H9 (cell line): ENCODE measurements around the gene CRMP1. TPM values are rescaled to one million over a fixed set of nuclear protein-coding genes. Genes with fewer than 3 reads are reported as not detected.

ENCODE experiments used
- DNase-seq: peaks from one replicate; pipeline ENCODE4 v3.0.0-alpha.2; 2017
- H2AFZ ChIP-seq: one replicate; pipeline ENCODE4 v1.6.1; 2013; ENCODE audit warnings: mild to moderate bottlenecking, low read length, control low read depth, moderate library complexity
- H2AK5ac ChIP-seq: 2 replicates; pipeline ENCODE4 v1.6.1; 2013; ENCODE audit warnings: low read length, control low read depth, mixed read lengths; ENCODE audit not compliant: insufficient read length
- H2BK120ac ChIP-seq: one replicate; pipeline ENCODE4 v1.6.1; 2013; ENCODE audit warnings: low read depth, mild to moderate bottlenecking, low read length, control low read depth, inconsistent platforms; ENCODE audit not compliant: poor library complexity, severe bottlenecking
- H2BK12ac ChIP-seq: 2 replicates; pipeline ENCODE4 v1.6.1; 2013; ENCODE audit warnings: low read length, control low read depth, mixed read lengths, low read depth; ENCODE audit not compliant: insufficient read length
- H2BK15ac ChIP-seq: 2 replicates; pipeline ENCODE4 v1.6.1; 2013; ENCODE audit warnings: low read depth, low read length, control low read depth
- H2BK20ac ChIP-seq: one replicate; pipeline ENCODE4 v1.6.1; 2013; ENCODE audit warnings: low read depth, mild to moderate bottlenecking, low read length, control low read depth, inconsistent platforms; ENCODE audit not compliant: poor library complexity, severe bottlenecking
- H2BK5ac ChIP-seq: 2 replicates; pipeline ENCODE4 v1.6.1; 2013; ENCODE audit warnings: low read length, control low read depth, mixed read lengths; ENCODE audit not compliant: insufficient read length
- H3K14ac ChIP-seq: 2 replicates; pipeline ENCODE4 v1.6.1; 2013; ENCODE audit warnings: low read length, control low read depth; ENCODE audit not compliant: insufficient read depth
- H3K18ac ChIP-seq: 2 replicates; pipeline ENCODE4 v1.6.1; 2013; ENCODE audit warnings: low read depth, mild to moderate bottlenecking, mixed read lengths, low read length, control low read depth; ENCODE audit not compliant: insufficient read length
- H3K23ac ChIP-seq: 2 replicates; pipeline ENCODE4 v1.6.1; 2013; ENCODE audit warnings: low read length, control low read depth, mixed read lengths, low read depth; ENCODE audit not compliant: insufficient read length
- H3K23me2 ChIP-seq: 2 replicates; pipeline ENCODE4 v1.6.1; 2013; ENCODE audit warnings: low read depth, mild to moderate bottlenecking, mixed read lengths, low read length, control low read depth; ENCODE audit not compliant: insufficient read length, poor library complexity, severe bottlenecking
- H3K27ac ChIP-seq: 2 replicates; pipeline ENCODE4 v1.5.1; 2013; ENCODE audit warnings: low read length, control low read depth, mixed read lengths, low read depth; ENCODE audit not compliant: insufficient read length
- H3K27me3 ChIP-seq: 2 replicates; pipeline ENCODE4 v1.6.1; 2013; ENCODE audit warnings: low read length, control low read depth, inconsistent platforms; ENCODE audit not compliant: insufficient read depth
- H3K4ac ChIP-seq: 2 replicates; pipeline ENCODE4 v1.6.1; 2013; ENCODE audit warnings: low read depth, mild to moderate bottlenecking, control low read depth, inconsistent platforms, low read length, moderate library complexity
- H3K4me1 ChIP-seq: 2 replicates; pipeline ENCODE4 v1.6.1; 2013; ENCODE audit warnings: low read length, control low read depth, inconsistent platforms; ENCODE audit not compliant: insufficient read depth
- H3K4me2 ChIP-seq: 2 replicates; pipeline ENCODE4 v1.6.1; 2013; ENCODE audit warnings: low read length, control low read depth, mixed read lengths; ENCODE audit not compliant: insufficient read length, insufficient read depth
- H3K56ac ChIP-seq: 2 replicates; pipeline ENCODE4 v1.6.1; 2013; ENCODE audit warnings: low read depth, mild to moderate bottlenecking, mixed read lengths, low read length, control low read depth; ENCODE audit not compliant: insufficient read length
- H3K79me1 ChIP-seq: 2 replicates; pipeline ENCODE4 v1.6.1; 2013; ENCODE audit warnings: low read depth, mild to moderate bottlenecking, moderate library complexity, low read length, control low read depth, inconsistent platforms; ENCODE audit not compliant: insufficient read depth, poor library complexity, severe bottlenecking
- H3K79me2 ChIP-seq: 2 replicates; pipeline ENCODE4 v1.6.1; 2013; ENCODE audit warnings: low read length, control low read depth, inconsistent platforms; ENCODE audit not compliant: insufficient read depth
- H3K9ac ChIP-seq: 2 replicates; pipeline ENCODE4 v1.6.1; 2013; ENCODE audit warnings: low read length, control low read depth, mixed read lengths; ENCODE audit not compliant: insufficient read length; ENCODE audit errors: extremely low read depth
- H3K9me3 ChIP-seq: one replicate; pipeline ENCODE4 v1.6.1; 2013; ENCODE audit warnings: low read depth, low read length, inconsistent platforms; ENCODE audit not compliant: control insufficient read depth
- H3T11ph ChIP-seq: one replicate; pipeline ENCODE4 v1.6.1; 2013; ENCODE audit warnings: mild to moderate bottlenecking, low read length, control low read depth, inconsistent platforms
- H4K20me1 ChIP-seq: one replicate; pipeline ENCODE4 v1.6.1; 2013; ENCODE audit not compliant: control insufficient read depth, insufficient read length, insufficient read depth
- H4K5ac ChIP-seq: 2 replicates; pipeline ENCODE4 v1.6.1; 2013; ENCODE audit warnings: low read depth, mild to moderate bottlenecking, mixed read lengths, low read length, control low read depth; ENCODE audit not compliant: insufficient read length
- H4K8ac ChIP-seq: replicated peaks from 2 replicates; pipeline ENCODE4 v1.6.1; 2013; ENCODE audit warnings: low read length, control low read depth, mixed read lengths, low read depth; ENCODE audit not compliant: insufficient read length
- H4K91ac ChIP-seq: 2 replicates; pipeline ENCODE4 v1.6.1; 2013; ENCODE audit warnings: low read depth, mild to moderate bottlenecking, moderate library complexity, mixed read lengths, low read length, control low read depth; ENCODE audit not compliant: insufficient read length
- H3K27ac Mint-ChIP-seq, 3 experiments: 2 replicates in 2 of 3; 3 replicates in 1 of 3; pipeline ENCODE4 v1.8.0; 2020 to 2021; ENCODE audit warnings: mixed read lengths in 3 of 3, mild to moderate bottlenecking in 1 of 3, moderate library complexity in 1 of 3
- H3K27me3 Mint-ChIP-seq: 2 replicates; pipeline ENCODE4 v1.8.0; 2021; ENCODE audit warnings: low read depth, mild to moderate bottlenecking, moderate library complexity, mixed read lengths
- H3K36me3 Mint-ChIP-seq, 3 experiments: 2 replicates in 2 of 3; 3 replicates in 1 of 3; pipeline ENCODE4 v1.8.0; 2020 to 2021; ENCODE audit warnings: low read depth in 3 of 3, mixed read lengths in 3 of 3; ENCODE audit not compliant: insufficient read depth in 1 of 3
- H3K4me1 Mint-ChIP-seq, 2 experiments: 2 replicates each; pipeline ENCODE4 v1.8.0; 2020; ENCODE audit warnings: mixed read lengths in 2 of 2
- H3K4me3 Mint-ChIP-seq, 2 experiments: 2 replicates in 1 of 2; 3 replicates in 1 of 2; pipeline ENCODE4 v1.8.0; 2020 to 2021; ENCODE audit warnings: mild to moderate bottlenecking in 2 of 2, mixed read lengths in 2 of 2, moderate library complexity in 1 of 2
- H3K9me3 Mint-ChIP-seq, 2 experiments: 2 replicates in 1 of 2; 3 replicates in 1 of 2; pipeline ENCODE4 v1.8.0; 2020; ENCODE audit warnings: mild to moderate bottlenecking in 2 of 2, mixed read lengths in 2 of 2, moderate library complexity in 1 of 2
- WGBS: extraction: QIAGEN DNeasy Blood & Tissue Kit; methylation state at CpG from one replicate; pipeline ENCODE4 v1.1.7; 2013; ENCODE audit warnings: missing lambda C conversion rate, low lambda C conversion rate, mixed read lengths; ENCODE audit not compliant: insufficient read length; ENCODE audit errors: extremely low coverage; 5-methylcytosine and 5-hydroxymethylcytosine counted together
- total RNA-seq: library from RNA; stranded (reverse); gene quantifications from 2 replicates; pipeline ENCODE4 v1.2.1, GENCODE V29; 2021
- TF ChIP-seq, protein P1 (sequence below): fragments of 200-600 bp; sonication (generic); conservative IDR thresholded peaks from 3 replicates; pipeline ENCODE4 v1.8.0; 2021; ENCODE audit warnings: antibody characterized with exemption, mild to moderate bottlenecking

Gene CRMP1
- total RNA-seq, 1 experiment from 2014 or later = 71.6 TPM

DNA sequence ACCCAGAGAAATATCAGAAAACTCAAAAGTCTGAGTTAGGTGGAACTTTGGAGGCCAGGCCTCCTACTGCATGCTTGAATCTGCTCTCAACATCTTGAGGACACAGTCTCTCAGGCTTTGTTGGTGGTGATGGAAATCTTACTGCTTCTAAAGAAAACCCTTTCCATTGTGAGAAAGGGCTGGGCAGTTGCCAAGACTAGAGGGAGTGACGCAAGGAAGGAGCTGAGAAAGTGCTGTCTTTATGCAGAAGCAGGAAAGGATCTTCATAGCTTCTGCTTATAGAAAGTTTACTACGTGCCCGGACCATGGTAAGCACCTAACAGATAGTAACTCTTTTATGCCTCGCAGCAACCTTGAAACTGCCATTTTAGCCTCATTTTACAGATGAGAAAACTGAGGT, 2.4 kb upstream of the CRMP1 start:
- TF ChIP-seq, protein P1, sequence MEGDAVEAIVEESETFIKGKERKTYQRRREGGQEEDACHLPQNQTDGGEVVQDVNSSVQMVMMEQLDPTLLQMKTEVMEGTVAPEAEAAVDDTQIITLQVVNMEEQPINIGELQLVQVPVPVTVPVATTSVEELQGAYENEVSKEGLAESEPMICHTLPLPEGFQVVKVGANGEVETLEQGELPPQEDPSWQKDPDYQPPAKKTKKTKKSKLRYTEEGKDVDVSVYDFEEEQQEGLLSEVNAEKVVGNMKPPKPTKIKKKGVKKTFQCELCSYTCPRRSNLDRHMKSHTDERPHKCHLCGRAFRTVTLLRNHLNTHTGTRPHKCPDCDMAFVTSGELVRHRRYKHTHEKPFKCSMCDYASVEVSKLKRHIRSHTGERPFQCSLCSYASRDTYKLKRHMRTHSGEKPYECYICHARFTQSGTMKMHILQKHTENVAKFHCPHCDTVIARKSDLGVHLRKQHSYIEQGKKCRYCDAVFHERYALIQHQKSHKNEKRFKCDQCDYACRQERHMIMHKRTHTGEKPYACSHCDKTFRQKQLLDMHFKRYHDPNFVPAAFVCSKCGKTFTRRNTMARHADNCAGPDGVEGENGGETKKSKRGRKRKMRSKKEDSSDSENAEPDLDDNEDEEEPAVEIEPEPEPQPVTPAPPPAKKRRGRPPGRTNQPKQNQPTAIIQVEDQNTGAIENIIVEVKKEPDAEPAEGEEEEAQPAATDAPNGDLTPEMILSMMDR = no peak
- H4K8ac ChIP-seq = no peak overlapping the region
- H4K91ac ChIP-seq = no peak overlapping the region
- no peak overlapping the region for H3K56ac ChIP-seq
- H4K5ac ChIP-seq = no peak overlapping the region
- H3K18ac ChIP-seq = no peak overlapping the region
- no peak overlapping the region for H2AFZ ChIP-seq
- H3K27ac Mint-ChIP-seq = no peak overlapping the region
- no peaks in the 10 kb centered on the region for H4K20me1 ChIP-seq
- WGBS = no CpG with 5 or more reads among the region's 4 CpGs
- peaks cover 10% of the 10 kb centered on the region for H3K23me2 ChIP-seq
- H3K36me3 Mint-ChIP-seq = peaks cover 0 to 9% (median 3%) of the 10 kb centered on the region in 3 experiments; a peak in 4 of 7 replicates
- no peak overlapping the region for H3K14ac ChIP-seq
- H2AK5ac ChIP-seq = no peak overlapping the region
- H3K27me3 Mint-ChIP-seq = peaks cover 92% of the 10 kb centered on the region
- H3K9ac ChIP-seq = no peak overlapping the region
- no peaks in the 10 kb centered on the region for H3K79me2 ChIP-seq
- H3K4ac ChIP-seq = no peak overlapping the region
- H3K4me2 ChIP-seq = no peak overlapping the region
- H3K79me1 ChIP-seq = no peaks in the 10 kb centered on the region
- H2BK5ac ChIP-seq = no peak overlapping the region
- H3K27ac ChIP-seq = no peak overlapping the region
- no peak overlapping the region for H3T11ph ChIP-seq
- no peak overlapping the region for H2BK20ac ChIP-seq
- H3K4me3 Mint-ChIP-seq = no peak overlapping the region
- no peak overlapping the region for H2BK120ac ChIP-seq
- no peak overlapping the region for H3K23ac ChIP-seq
- H3K4me1 ChIP-seq = peaks cover 2% of the 10 kb centered on the region; the same call in 1 of the 2 replicates
- H3K9me3 ChIP-seq = no peaks in the 10 kb centered on the region
- H2BK15ac ChIP-seq = no peak overlapping the region
- DNase-seq = no peak
- H2BK12ac ChIP-seq = no peak overlapping the region
- H3K27me3 ChIP-seq = peaks cover 18% of the 10 kb centered on the region; the same call in 1 of the 2 replicates
- peaks cover 5 to 15% of the 10 kb centered on the region in 2 experiments for H3K9me3 Mint-ChIP-seq
- peaks cover 20 to 38% of the 10 kb centered on the region in 2 experiments for H3K4me1 Mint-ChIP-seq
